GM12878 (cell line): Measurements from ENCODE around the gene NT5DC3. TPM values are rescaled to one million over a fixed set of nuclear protein-coding genes. Genes with fewer than 3 reads are reported as not detected.

ENCODE experiments used
- ATAC-seq: fragments of 200-7000 bp; cut with Tn5 transposase; 3 replicates; pipeline ENCODE4 v1.9.1; 2020; ENCODE audit warnings: mild to moderate bottlenecking, moderate library complexity
- BruUV-seq: library from RNA; stranded (reverse); fragments of 400-500 nt; replicated peaks from 2 replicates; lab custom pipeline; 2021; lab: Mats Ljungman, UMichigan
- CTCF ChIA-PET: fragments of 300-600 bp; sonication (Branson Sonifier 250); formaldehyde crosslinking; extraction: SDS; loops from one replicate; lab custom pipeline; 2021; ENCODE audit warnings: inconsistent platforms; lab: Yijun Ruan, JAX
- POLR2A ChIA-PET: fragments of 350-600 bp; formaldehyde crosslinking; extraction: SDS; loops from one replicate; lab custom pipeline; 2021; ENCODE audit warnings: inconsistent platforms; lab: Charles Lee
- RAD21 ChIA-PET: fragments of 300-600 bp; sonication (Branson Sonifier 250); formaldehyde crosslinking; loops from one replicate; lab custom pipeline; 2023; ENCODE audit warnings: antibody characterized with exemption; ENCODE audit not compliant: unreplicated experiment; lab: Charles Lee
- SMC1A ChIA-PET: fragments of 300-600 bp; sonication (Branson Sonifier 250); formaldehyde crosslinking; loops from one replicate; lab custom pipeline; 2023; ENCODE audit not compliant: unreplicated experiment, uncharacterized antibody; lab: Charles Lee
- DNase-seq: peaks from one replicate; pipeline ENCODE4 v3.0.0-alpha.2; 2011; ENCODE audit warnings: low read depth, low spot score
- FAIRE-seq: peaks from 3 replicates; lab custom pipeline; 2011; peaks lifted over from hg19 to GRCh38; lab: Jason Lieb, UNC
- H2AFZ ChIP-seq: 2 replicates; pipeline ENCODE4 v1.6.0; 2011; ENCODE audit warnings: low read depth, low read length, control low read depth; ENCODE audit not compliant: control insufficient read depth
- H3K27ac ChIP-seq: 2 replicates; pipeline ENCODE4 v1.5.1; 2011; ENCODE audit warnings: control low read depth; ENCODE audit not compliant: control insufficient read depth, insufficient read depth
- H3K27me3 ChIP-seq, 2 experiments: replicated peaks in 1 of 2; 2 replicates each; pipeline versions ENCODE4 v1.6.0 to v1.6.1; 2011; ENCODE audit warnings: low read length in 1 of 2; ENCODE audit not compliant: control insufficient read depth in 2 of 2, insufficient read depth in 2 of 2
- H3K36me3 ChIP-seq, 2 experiments: 2 replicates each; pipeline ENCODE4 v1.5.1; 2011; ENCODE audit warnings: low read length in 1 of 2; ENCODE audit not compliant: control insufficient read depth in 2 of 2, insufficient read depth in 2 of 2
- H3K4me1 ChIP-seq: 2 replicates; pipeline ENCODE4 v1.6.1; 2011; ENCODE audit warnings: mild to moderate bottlenecking, low read length, moderate library complexity, mixed read lengths; ENCODE audit not compliant: control insufficient read depth, insufficient read depth
- H3K4me2 ChIP-seq: 2 replicates; pipeline ENCODE4 v1.6.0; 2011; ENCODE audit warnings: control low read depth; ENCODE audit not compliant: control insufficient read depth, insufficient read depth
- H3K4me3 ChIP-seq: fragments of 200-600 bp; sonication (generic); 2 replicates; pipeline ENCODE4 v1.5.1; 2016
- H3K79me2 ChIP-seq: 2 replicates; pipeline ENCODE4 v1.6.0; 2011; ENCODE audit warnings: low read length; ENCODE audit not compliant: control insufficient read depth, insufficient read depth
- H3K9ac ChIP-seq: 2 replicates; pipeline ENCODE4 v1.8.0; 2011; ENCODE audit warnings: low read length, control low read depth, mixed read lengths; ENCODE audit not compliant: control insufficient read depth, insufficient read depth
- H3K9me3 ChIP-seq: replicated peaks from 3 replicates; pipeline ENCODE4 v1.5.1; 2011; ENCODE audit warnings: mild to moderate bottlenecking, low read length; ENCODE audit not compliant: control insufficient read depth, insufficient read depth
- H4K20me1 ChIP-seq: 2 replicates; pipeline ENCODE4 v1.6.0; 2011; ENCODE audit not compliant: control insufficient read depth, insufficient read depth
- CBX3 ChIP-seq: fragments of 200-600 bp; sonication (generic); IDR thresholded peaks from 2 replicates; pipeline ENCODE4 v1.6.1; 2016; ENCODE audit warnings: low read depth, borderline replicate concordance
- MEF2B ChIP-seq: fragments of 450-650 bp; IDR thresholded peaks from 2 replicates; pipeline ENCODE4 v1.6.1; 2018; ENCODE audit warnings: mild to moderate bottlenecking, moderate library complexity; ENCODE audit not compliant: partially characterized antibody, poor library complexity, severe bottlenecking
- NFXL1 ChIP-seq: fragments of 450-650 bp; IDR thresholded peaks from 2 replicates; pipeline ENCODE4 v1.6.1; 2017; ENCODE audit warnings: antibody characterized with exemption, mild to moderate bottlenecking, borderline replicate concordance
- POLR2AphosphoS2 ChIP-seq: IDR thresholded peaks from 2 replicates; pipeline ENCODE4 v1.6.1; 2011; ENCODE audit warnings: low read depth, mild to moderate bottlenecking, low read length, improper control_type of control experiment, moderate library complexity
- in situ Hi-C: fragments of 300-500 bp; cut with MboI; formaldehyde crosslinking; loops from 9 replicates; pipeline ENCODE4 v1.14.3; 2018; ENCODE audit warnings: mixed read lengths
- intact Hi-C: fragments of 100-400 bp; cut with micrococcal nuclease; formaldehyde crosslinking; loops from one replicate; pipeline ENCODE4 v1.14.2; 2022; ENCODE audit not compliant: unreplicated experiment
- polyA plus RNA-seq, 11 experiments: library from polyadenylated mRNA; depleted of rRNA in 4 of 11; unstranded in 6 of 11; stranded (reverse) in 5 of 11; fragments of >200 nt; fragmentation: Nextera tagmentation in 4 of 11; fragmentation: Illumina TruSeq in 1 of 11; extraction: Ambion mirVana in 4 of 11; extraction: Trizol in 1 of 11; gene quantifications; 1 replicate in 1 of 11; 2 replicates in 10 of 11; pipeline versions ENCODE4 v1.2.1 to v1.2.3, GENCODE V29; 2011 to 2016; ENCODE audit warnings: inconsistent platforms in 2 of 11, missing spikeins in 2 of 11, low read depth in 1 of 11
- total RNA-seq, 4 experiments: library from RNA; depleted of rRNA in 3 of 4; stranded (reverse); fragments of >200 nt in 3 of 4; fragmentation: Illumina TruSeq in 1 of 4; extraction: Trizol in 1 of 4; gene quantifications; 2 replicates each; pipeline versions ENCODE4 v1.2.1 to v1.2.3, GENCODE V29; 2013 to 2021
- TF ChIP-seq, protein P1 (sequence below): fragments of 450-650 bp; conservative IDR thresholded peaks from 2 replicates; pipeline ENCODE4 v1.6.1; 2017; ENCODE audit warnings: mild to moderate bottlenecking, moderate library complexity
- TF ChIP-seq, protein P2 (sequence below): fragments of 450-650 bp; IDR thresholded peaks from 2 replicates; pipeline ENCODE4 v1.6.1; 2017; ENCODE audit warnings: mild to moderate bottlenecking, moderate library complexity
- TF ChIP-seq, protein P3 (sequence below): fragments of 450-650 bp; IDR thresholded peaks from 2 replicates; pipeline ENCODE4 v1.6.1; 2017; ENCODE audit warnings: mild to moderate bottlenecking
- TF ChIP-seq, protein P4 (sequence below): fragments of 150-350 bp; IDR thresholded peaks from 2 replicates; pipeline ENCODE4 v1.6.1; 2016; ENCODE audit warnings: low read depth, low read length

Gene NT5DC3
- total and polyA plus RNA-seq, 10 of the 15 experiments (the other 5 are each of a cell fraction or from before 2014, with no cell fraction given) = 2.0 to 12.4 (median 5.9) TPM

DNA sequence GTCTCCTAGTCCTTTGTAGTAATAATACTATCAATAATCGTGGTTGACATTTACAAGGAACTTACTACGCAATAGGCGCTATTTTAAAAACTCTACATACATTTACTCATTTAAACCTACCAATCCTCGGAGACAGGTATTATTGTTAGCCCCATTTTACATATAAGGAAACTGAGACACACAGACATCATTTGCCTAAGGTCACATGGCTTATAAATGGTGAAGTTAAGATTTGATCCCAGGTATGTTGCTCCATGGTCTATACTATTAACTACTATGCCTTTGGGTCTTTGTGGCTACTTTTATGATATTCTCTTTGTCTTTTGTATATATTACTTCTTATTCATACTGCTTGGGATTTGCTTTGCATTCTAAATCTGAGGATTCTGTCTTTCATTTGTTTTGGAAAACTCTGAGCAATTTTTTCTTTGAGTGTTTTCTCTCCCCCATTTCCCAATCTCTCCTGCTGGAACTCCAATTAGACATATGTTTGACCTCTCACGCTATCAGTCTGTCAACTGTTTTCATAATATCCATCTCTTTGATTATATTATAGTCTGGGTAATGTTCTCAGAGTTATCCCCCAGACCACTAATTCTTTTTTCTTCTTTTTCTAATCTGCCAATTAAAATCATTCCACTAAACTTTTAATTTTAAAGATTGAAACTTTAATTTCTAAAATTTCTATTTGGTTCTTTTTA, 10.9 kb downstream of the NT5DC3 start (continued):
- TF ChIP-seq, protein P1, sequence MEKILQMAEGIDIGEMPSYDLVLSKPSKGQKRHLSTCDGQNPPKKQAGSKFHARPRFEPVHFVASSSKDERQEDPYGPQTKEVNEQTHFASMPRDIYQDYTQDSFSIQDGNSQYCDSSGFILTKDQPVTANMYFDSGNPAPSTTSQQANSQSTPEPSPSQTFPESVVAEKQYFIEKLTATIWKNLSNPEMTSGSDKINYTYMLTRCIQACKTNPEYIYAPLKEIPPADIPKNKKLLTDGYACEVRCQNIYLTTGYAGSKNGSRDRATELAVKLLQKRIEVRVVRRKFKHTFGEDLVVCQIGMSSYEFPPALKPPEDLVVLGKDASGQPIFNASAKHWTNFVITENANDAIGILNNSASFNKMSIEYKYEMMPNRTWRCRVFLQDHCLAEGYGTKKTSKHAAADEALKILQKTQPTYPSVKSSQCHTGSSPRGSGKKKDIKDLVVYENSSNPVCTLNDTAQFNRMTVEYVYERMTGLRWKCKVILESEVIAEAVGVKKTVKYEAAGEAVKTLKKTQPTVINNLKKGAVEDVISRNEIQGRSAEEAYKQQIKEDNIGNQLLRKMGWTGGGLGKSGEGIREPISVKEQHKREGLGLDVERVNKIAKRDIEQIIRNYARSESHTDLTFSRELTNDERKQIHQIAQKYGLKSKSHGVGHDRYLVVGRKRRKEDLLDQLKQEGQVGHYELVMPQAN = no peak

DNA sequence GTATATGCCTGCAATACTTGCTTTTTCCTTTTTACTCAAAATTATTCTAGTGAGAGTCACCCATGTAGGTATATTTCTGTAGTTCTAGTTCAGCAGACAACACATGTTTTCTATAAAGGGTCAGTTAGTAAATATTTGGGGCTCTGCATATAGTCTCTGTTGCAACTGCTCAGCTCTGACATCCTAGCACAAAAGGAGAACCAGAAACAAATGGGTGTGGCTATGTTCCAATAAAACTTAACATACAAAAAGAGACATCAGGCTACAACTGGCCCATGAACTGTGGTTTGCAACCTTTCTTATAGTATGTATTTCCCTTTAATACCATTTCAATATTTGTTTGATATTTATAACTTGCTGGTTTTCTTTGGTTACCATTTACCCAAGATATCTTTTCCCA, 11.9 kb downstream of the NT5DC3 start:
- H3K27me3 ChIP-seq = no peaks in the 10 kb centered on the region
- no peak overlapping the region for H3K9ac ChIP-seq
- no peak for FAIRE-seq
- SMC1A ChIA-PET = no interaction called here
- CTCF ChIA-PET = no interaction called here
- H4K20me1 ChIP-seq = no peaks in the 10 kb centered on the region
- H3K4me3 ChIP-seq = no peak overlapping the region
- intact Hi-C loops = no loop called here
- POLR2A ChIA-PET = interaction anchor here (0.7 kb wide), 1 partner anchor 264 kb away, joined by 5 read pairs; no protein-coding TSS in a partner anchor
- no peak overlapping the region for H2AFZ ChIP-seq
- no TSS peak for BruUV-seq
- peak; percentile 37; the same call in 2 of the 3 replicates for ATAC-seq
- H3K9me3 ChIP-seq = no peaks in the 10 kb centered on the region
- H3K27ac ChIP-seq = no peak overlapping the region
- peaks cover 6% of the 10 kb centered on the region; the same call in 1 of the 2 replicates for H3K4me1 ChIP-seq
- H3K79me2 ChIP-seq = no peaks in the 10 kb centered on the region
- DNase-seq = no peak
- in situ Hi-C loops = no loop called here
- RAD21 ChIA-PET = no interaction called here
- H3K36me3 ChIP-seq = no peaks in the 10 kb centered on the region
- no peak overlapping the region for H3K4me2 ChIP-seq
- TF ChIP-seq, protein P2, sequence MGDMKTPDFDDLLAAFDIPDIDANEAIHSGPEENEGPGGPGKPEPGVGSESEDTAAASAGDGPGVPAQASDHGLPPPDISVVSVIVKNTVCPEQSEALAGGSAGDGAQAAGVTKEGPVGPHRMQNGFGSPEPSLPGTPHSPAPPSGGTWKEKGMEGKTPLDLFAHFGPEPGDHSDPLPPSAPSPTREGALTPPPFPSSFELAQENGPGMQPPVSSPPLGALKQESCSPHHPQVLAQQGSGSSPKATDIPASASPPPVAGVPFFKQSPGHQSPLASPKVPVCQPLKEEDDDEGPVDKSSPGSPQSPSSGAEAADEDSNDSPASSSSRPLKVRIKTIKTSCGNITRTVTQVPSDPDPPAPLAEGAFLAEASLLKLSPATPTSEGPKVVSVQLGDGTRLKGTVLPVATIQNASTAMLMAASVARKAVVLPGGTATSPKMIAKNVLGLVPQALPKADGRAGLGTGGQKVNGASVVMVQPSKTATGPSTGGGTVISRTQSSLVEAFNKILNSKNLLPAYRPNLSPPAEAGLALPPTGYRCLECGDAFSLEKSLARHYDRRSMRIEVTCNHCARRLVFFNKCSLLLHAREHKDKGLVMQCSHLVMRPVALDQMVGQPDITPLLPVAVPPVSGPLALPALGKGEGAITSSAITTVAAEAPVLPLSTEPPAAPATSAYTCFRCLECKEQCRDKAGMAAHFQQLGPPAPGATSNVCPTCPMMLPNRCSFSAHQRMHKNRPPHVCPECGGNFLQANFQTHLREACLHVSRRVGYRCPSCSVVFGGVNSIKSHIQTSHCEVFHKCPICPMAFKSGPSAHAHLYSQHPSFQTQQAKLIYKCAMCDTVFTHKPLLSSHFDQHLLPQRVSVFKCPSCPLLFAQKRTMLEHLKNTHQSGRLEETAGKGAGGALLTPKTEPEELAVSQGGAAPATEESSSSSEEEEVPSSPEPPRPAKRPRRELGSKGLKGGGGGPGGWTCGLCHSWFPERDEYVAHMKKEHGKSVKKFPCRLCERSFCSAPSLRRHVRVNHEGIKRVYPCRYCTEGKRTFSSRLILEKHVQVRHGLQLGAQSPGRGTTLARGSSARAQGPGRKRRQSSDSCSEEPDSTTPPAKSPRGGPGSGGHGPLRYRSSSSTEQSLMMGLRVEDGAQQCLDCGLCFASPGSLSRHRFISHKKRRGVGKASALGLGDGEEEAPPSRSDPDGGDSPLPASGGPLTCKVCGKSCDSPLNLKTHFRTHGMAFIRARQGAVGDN = no peak
- TF ChIP-seq NFXL1 (no peak), POLR2AphosphoS2 (no peak), MEF2B (no peak), CBX3 (no peak)
- TF ChIP-seq, protein P3, sequence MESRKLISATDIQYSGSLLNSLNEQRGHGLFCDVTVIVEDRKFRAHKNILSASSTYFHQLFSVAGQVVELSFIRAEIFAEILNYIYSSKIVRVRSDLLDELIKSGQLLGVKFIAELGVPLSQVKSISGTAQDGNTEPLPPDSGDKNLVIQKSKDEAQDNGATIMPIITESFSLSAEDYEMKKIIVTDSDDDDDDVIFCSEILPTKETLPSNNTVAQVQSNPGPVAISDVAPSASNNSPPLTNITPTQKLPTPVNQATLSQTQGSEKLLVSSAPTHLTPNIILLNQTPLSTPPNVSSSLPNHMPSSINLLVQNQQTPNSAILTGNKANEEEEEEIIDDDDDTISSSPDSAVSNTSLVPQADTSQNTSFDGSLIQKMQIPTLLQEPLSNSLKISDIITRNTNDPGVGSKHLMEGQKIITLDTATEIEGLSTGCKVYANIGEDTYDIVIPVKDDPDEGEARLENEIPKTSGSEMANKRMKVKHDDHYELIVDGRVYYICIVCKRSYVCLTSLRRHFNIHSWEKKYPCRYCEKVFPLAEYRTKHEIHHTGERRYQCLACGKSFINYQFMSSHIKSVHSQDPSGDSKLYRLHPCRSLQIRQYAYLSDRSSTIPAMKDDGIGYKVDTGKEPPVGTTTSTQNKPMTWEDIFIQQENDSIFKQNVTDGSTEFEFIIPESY = no peak
- TF ChIP-seq, protein P4, sequence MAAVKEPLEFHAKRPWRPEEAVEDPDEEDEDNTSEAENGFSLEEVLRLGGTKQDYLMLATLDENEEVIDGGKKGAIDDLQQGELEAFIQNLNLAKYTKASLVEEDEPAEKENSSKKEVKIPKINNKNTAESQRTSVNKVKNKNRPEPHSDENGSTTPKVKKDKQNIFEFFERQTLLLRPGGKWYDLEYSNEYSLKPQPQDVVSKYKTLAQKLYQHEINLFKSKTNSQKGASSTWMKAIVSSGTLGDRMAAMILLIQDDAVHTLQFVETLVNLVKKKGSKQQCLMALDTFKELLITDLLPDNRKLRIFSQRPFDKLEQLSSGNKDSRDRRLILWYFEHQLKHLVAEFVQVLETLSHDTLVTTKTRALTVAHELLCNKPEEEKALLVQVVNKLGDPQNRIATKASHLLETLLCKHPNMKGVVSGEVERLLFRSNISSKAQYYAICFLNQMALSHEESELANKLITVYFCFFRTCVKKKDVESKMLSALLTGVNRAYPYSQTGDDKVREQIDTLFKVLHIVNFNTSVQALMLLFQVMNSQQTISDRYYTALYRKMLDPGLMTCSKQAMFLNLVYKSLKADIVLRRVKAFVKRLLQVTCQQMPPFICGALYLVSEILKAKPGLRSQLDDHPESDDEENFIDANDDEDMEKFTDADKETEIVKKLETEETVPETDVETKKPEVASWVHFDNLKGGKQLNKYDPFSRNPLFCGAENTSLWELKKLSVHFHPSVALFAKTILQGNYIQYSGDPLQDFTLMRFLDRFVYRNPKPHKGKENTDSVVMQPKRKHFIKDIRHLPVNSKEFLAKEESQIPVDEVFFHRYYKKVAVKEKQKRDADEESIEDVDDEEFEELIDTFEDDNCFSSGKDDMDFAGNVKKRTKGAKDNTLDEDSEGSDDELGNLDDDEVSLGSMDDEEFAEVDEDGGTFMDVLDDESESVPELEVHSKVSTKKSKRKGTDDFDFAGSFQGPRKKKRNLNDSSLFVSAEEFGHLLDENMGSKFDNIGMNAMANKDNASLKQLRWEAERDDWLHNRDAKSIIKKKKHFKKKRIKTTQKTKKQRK = no peak
